Caco-2 (cell line): Measurements from ENCODE around the gene JMJD8. TPM values are rescaled to one million over a fixed set of nuclear protein-coding genes. Genes with fewer than 3 reads are reported as not detected.

Source experiments
- BruUV-seq: library from RNA; stranded (reverse); fragments of 400-500 nt; replicated peaks from 2 replicates; lab custom pipeline; 2021; lab: Mats Ljungman, UMichigan
- CTCF ChIA-PET: fragments of 300-600 bp; sonication (Branson Sonifier 250); formaldehyde crosslinking; loops from one replicate; lab custom pipeline; 2022; ENCODE audit warnings: antibody characterized with exemption; lab: Charles Lee
- POLR2A ChIA-PET: fragments of 300-600 bp; sonication (Branson Sonifier 250); formaldehyde crosslinking; loops from one replicate; lab custom pipeline; 2022; ENCODE audit warnings: antibody characterized with exemption; lab: Charles Lee
- DNase-seq, 2 experiments: peaks; one replicate each; pipeline versions ENCODE4 v3.0.0 to v3.0.0-alpha.2; 2020 to 2022
- H3K27me3 ChIP-seq: replicated peaks from 2 replicates; pipeline ENCODE4 v1.6.0; 2011; ENCODE audit warnings: low read length; ENCODE audit not compliant: control insufficient read depth, insufficient read depth
- H3K36me3 ChIP-seq: 2 replicates; pipeline ENCODE4 v1.5.1; 2011; ENCODE audit warnings: low read length; ENCODE audit not compliant: control insufficient read depth, insufficient read depth
- H3K4me1 ChIP-seq: fragments of 250-450 bp; sonication (Bioruptor Pico); 2 replicates; pipeline ENCODE4 v1.5.1; 2020; ENCODE audit warnings: mild to moderate bottlenecking
- H3K4me3 ChIP-seq: 2 replicates; pipeline ENCODE4 v1.5.1; 2011; ENCODE audit warnings: low read depth, mild to moderate bottlenecking, control low read depth, low read length
- H3K9me3 ChIP-seq: fragments of 250-450 bp; sonication (Bioruptor Pico); 2 replicates; pipeline ENCODE4 v1.5.1; 2020; ENCODE audit warnings: mild to moderate bottlenecking, moderate library complexity
- H3K27ac Mint-ChIP-seq: one replicate; pipeline ENCODE4 v1.8.0; 2022; ENCODE audit warnings: mixed read lengths; ENCODE audit not compliant: unreplicated experiment
- H3K27me3 Mint-ChIP-seq: one replicate; pipeline ENCODE4 v1.8.0; 2022; ENCODE audit warnings: mixed read lengths; ENCODE audit not compliant: insufficient read depth, unreplicated experiment
- H3K36me3 Mint-ChIP-seq: one replicate; pipeline ENCODE4 v1.8.0; 2022; ENCODE audit warnings: mild to moderate bottlenecking, mixed read lengths; ENCODE audit not compliant: insufficient read depth, unreplicated experiment
- H3K4me1 Mint-ChIP-seq: one replicate; pipeline ENCODE4 v1.8.0; 2022; ENCODE audit warnings: low read depth, mixed read lengths; ENCODE audit not compliant: unreplicated experiment
- H3K4me3 Mint-ChIP-seq: one replicate; pipeline ENCODE4 v1.8.0; 2022; ENCODE audit warnings: mild to moderate bottlenecking, moderate library complexity, mixed read lengths; ENCODE audit not compliant: unreplicated experiment
- H3K9me3 Mint-ChIP-seq: one replicate; pipeline ENCODE4 v1.8.0; 2022; ENCODE audit warnings: mixed read lengths; ENCODE audit not compliant: unreplicated experiment
- intact Hi-C: fragments of 100-400 bp; cut with micrococcal nuclease; formaldehyde crosslinking; loops from one replicate; pipeline ENCODE4 v1.10.0; 2022; ENCODE audit not compliant: unreplicated experiment
- total RNA-seq: library from RNA; stranded (reverse); gene quantifications from 2 replicates; pipeline ENCODE4 v1.2.3, GENCODE V29; 2022
- TF ChIP-seq, protein P1 (sequence below), 2 experiments: fragments of 200-600 bp in 1 of 2; IDR thresholded peaks; 1 replicate in 1 of 2; 2 replicates in 1 of 2; pipeline versions ENCODE4 v1.5.1 to v1.8.0; 2011 to 2022; ENCODE audit warnings: antibody characterized with exemption in 1 of 2, control low read depth in 1 of 2, inconsistent platforms in 1 of 2, low read depth in 1 of 2, low read length in 1 of 2, mild to moderate bottlenecking in 1 of 2, moderate library complexity in 1 of 2; ENCODE audit not compliant: insufficient read depth in 1 of 2, severe bottlenecking in 1 of 2, unreplicated experiment in 1 of 2

The JMJD8 gene
- total RNA-seq, 1 experiment from 2014 or later = 52.4 TPM

DNA sequence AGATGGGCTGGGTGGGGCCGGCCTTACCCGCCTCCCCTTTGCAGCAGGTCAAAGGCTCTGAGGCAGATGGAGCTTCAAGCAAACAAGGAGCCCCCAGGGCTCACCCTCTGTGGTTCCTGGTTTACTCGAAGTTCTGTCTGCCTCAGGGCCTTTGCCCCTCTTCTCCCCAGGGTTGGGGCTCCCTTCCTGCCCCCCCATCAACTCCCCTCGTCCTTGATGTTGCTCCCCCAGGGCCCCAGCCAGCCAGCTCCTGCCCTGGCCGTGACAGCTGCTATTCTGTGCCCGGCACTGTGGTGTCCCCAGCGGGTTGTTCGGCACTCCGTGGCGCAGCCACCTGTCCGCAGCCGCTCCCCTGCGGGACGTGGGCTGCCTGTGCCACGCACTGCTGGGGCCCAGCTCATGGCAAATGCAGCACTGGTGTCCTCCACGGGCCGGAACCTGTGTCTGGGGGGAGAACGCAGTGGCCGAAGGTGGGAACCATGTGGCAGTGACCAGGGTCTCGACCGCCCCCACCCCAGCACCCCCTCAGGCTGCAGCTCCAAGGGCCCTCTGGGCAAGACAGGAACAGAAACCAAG, 26.5 kb upstream of the JMJD8 start:
- peaks cover 5% of the 10 kb centered on the region for H3K27me3 Mint-ChIP-seq
- peaks cover 7% of the 10 kb centered on the region for H3K4me1 Mint-ChIP-seq
- Histone ChIP-seq H3K27me3 (no peaks in the 10 kb centered on the region), H3K4me1 (peaks cover 14% of the 10 kb centered on the region), H3K4me3 (no peak overlapping the region), H3K9me3 (no peaks in the 10 kb centered on the region), H3K36me3 (no peaks in the 10 kb centered on the region)
- intact Hi-C loops = loop anchor here (10.0 kb wide), 1 partner anchor 74 kb away; the partner anchor contains the start of genes CHTF18 and RPUSD1
- no peak overlapping the region for H3K27ac Mint-ChIP-seq
- no peak overlapping the region for H3K4me3 Mint-ChIP-seq
- ChIA-PET CTCF (interaction anchor here (0.6 to 1.1 kb wide), 3 partner anchors 9 to 270 kb away, joined by 3 to 4 read pairs (median 3); no protein-coding TSS in a partner anchor), POLR2A (interaction anchor here (0.6 kb wide), 1 partner anchor 60 kb away, joined by 5 read pairs; no protein-coding TSS in a partner anchor)
- TF ChIP-seq, protein P1, sequence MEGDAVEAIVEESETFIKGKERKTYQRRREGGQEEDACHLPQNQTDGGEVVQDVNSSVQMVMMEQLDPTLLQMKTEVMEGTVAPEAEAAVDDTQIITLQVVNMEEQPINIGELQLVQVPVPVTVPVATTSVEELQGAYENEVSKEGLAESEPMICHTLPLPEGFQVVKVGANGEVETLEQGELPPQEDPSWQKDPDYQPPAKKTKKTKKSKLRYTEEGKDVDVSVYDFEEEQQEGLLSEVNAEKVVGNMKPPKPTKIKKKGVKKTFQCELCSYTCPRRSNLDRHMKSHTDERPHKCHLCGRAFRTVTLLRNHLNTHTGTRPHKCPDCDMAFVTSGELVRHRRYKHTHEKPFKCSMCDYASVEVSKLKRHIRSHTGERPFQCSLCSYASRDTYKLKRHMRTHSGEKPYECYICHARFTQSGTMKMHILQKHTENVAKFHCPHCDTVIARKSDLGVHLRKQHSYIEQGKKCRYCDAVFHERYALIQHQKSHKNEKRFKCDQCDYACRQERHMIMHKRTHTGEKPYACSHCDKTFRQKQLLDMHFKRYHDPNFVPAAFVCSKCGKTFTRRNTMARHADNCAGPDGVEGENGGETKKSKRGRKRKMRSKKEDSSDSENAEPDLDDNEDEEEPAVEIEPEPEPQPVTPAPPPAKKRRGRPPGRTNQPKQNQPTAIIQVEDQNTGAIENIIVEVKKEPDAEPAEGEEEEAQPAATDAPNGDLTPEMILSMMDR (IDR thresholded peaks at IDR 0.05; ENCODE audit: insufficient read depth in 1 of 2, low read depth in 1 of 2, low read length in 1 of 2, severe bottlenecking in 1 of 2, unreplicated experiment in 1 of 2) = no peak
- peaks cover 8% of the 10 kb centered on the region for H3K36me3 Mint-ChIP-seq
- BruUV-seq = no TSS peak
- no peaks in the 10 kb centered on the region for H3K9me3 Mint-ChIP-seq
- no peak for DNase-seq

- Histone ChIP-seq H3K27me3 (no peaks in the 10 kb centered on the region), H3K4me3 (no peak overlapping the region), H3K36me3 (no peaks in the 10 kb centered on the region), H3K4me1 (peaks cover 14% of the 10 kb centered on the region), H3K9me3 (no peaks in the 10 kb centered on the region)
- intact Hi-C loops = loop anchor here (10.0 kb wide), 1 partner anchor 75 kb away; the partner anchor contains the start of genes CHTF18 and RPUSD1
- H3K4me3 Mint-ChIP-seq = no peak overlapping the region
- BruUV-seq = no TSS peak
- ChIA-PET POLR2A (no interaction called here), CTCF (interaction anchor here (0.6 to 1.0 kb wide), 2 partner anchors 10 to 271 kb away, joined by 3 to 4 read pairs; no protein-coding TSS in a partner anchor)
- H3K9me3 Mint-ChIP-seq = no peaks in the 10 kb centered on the region
- TF ChIP-seq, protein P1 (IDR thresholded peaks at IDR 0.05; ENCODE audit: insufficient read depth in 1 of 2, low read depth in 1 of 2, low read length in 1 of 2, severe bottlenecking in 1 of 2, unreplicated experiment in 1 of 2) = no peak
- peak in 1 of 2 experiments; percentile 66 for DNase-seq
- peaks cover 7% of the 10 kb centered on the region for H3K4me1 Mint-ChIP-seq
- H3K27me3 Mint-ChIP-seq = peaks cover 5% of the 10 kb centered on the region
- H3K27ac Mint-ChIP-seq = no peak overlapping the region
- H3K36me3 Mint-ChIP-seq = peaks cover 8% of the 10 kb centered on the region
Observed at GRCh38 chr16:709566-710499, 25.7 kb upstream of the JMJD8 start.

DNA sequence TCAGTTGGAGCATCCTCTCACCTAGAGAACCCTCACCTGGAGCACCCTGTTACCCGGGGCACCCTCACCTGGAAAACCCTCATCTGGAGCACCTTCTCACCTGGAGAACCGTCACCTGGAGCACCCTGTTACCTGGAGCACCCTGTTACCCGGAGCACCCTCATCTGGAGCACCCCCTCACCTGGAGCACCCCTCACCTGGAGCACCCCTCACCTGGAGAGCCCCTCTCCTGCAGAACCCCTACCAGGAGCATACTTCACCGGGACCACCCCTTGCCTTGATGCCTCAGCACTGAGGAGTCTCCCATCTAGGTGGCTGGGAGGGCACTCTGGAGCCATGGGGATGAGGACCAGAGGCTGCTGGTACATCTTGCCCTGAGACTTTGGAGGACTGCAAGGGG, 24.8 kb upstream of the JMJD8 start:
- Mint-ChIP-seq H3K9me3 (no peaks in the 10 kb centered on the region), H3K4me3 (no peak overlapping the region), H3K27ac (no peak overlapping the region), H3K27me3 (peaks cover 5% of the 10 kb centered on the region), H3K36me3 (peaks cover 8% of the 10 kb centered on the region), H3K4me1 (peaks cover 7% of the 10 kb centered on the region)
- no peaks in the 10 kb centered on the region for H3K9me3 ChIP-seq
- ChIA-PET POLR2A (no interaction called here), CTCF (no interaction called here)
- intact Hi-C loops = no loop called here
- H3K36me3 ChIP-seq = no peaks in the 10 kb centered on the region
- no peak for DNase-seq
- H3K4me3 ChIP-seq = no peak overlapping the region
- TF ChIP-seq, protein P1 (IDR thresholded peaks at IDR 0.05; ENCODE audit: insufficient read depth in 1 of 2, low read depth in 1 of 2, low read length in 1 of 2, severe bottlenecking in 1 of 2, unreplicated experiment in 1 of 2) = no peak
- H3K27me3 ChIP-seq = no peaks in the 10 kb centered on the region; the same call in 1 of the 2 replicates
- no TSS peak for BruUV-seq
- peaks cover 6% of the 10 kb centered on the region; the same call in 1 of the 2 replicates for H3K4me1 ChIP-seq
